GM12878 (cell line): ENCODE measurements around the gene OPN3. TPM values are rescaled to one million over a fixed set of nuclear protein-coding genes. Genes with fewer than 3 reads are reported as not detected.

ENCODE experiments used
- ATAC-seq: fragments of 200-7000 bp; cut with Tn5 transposase; 3 replicates; pipeline ENCODE4 v1.9.1; 2020; ENCODE audit warnings: mild to moderate bottlenecking, moderate library complexity
- BruUV-seq: library from RNA; stranded (reverse); fragments of 400-500 nt; replicated peaks from 2 replicates; lab custom pipeline; 2021; lab: Mats Ljungman, UMichigan
- CTCF ChIA-PET: fragments of 300-600 bp; sonication (Branson Sonifier 250); formaldehyde crosslinking; extraction: SDS; loops from one replicate; lab custom pipeline; 2021; ENCODE audit warnings: inconsistent platforms; lab: Yijun Ruan, JAX
- POLR2A ChIA-PET: fragments of 350-600 bp; formaldehyde crosslinking; extraction: SDS; loops from one replicate; lab custom pipeline; 2021; ENCODE audit warnings: inconsistent platforms; lab: Charles Lee
- RAD21 ChIA-PET: fragments of 300-600 bp; sonication (Branson Sonifier 250); formaldehyde crosslinking; loops from one replicate; lab custom pipeline; 2023; ENCODE audit warnings: antibody characterized with exemption; ENCODE audit not compliant: unreplicated experiment; lab: Charles Lee
- SMC1A ChIA-PET: fragments of 300-600 bp; sonication (Branson Sonifier 250); formaldehyde crosslinking; loops from one replicate; lab custom pipeline; 2023; ENCODE audit not compliant: unreplicated experiment, uncharacterized antibody; lab: Charles Lee
- DNase-seq: peaks from one replicate; pipeline ENCODE4 v3.0.0-alpha.2; 2011; ENCODE audit warnings: low read depth, low spot score
- FAIRE-seq: peaks from 3 replicates; lab custom pipeline; 2011; peaks lifted over from hg19 to GRCh38; lab: Jason Lieb, UNC
- H2AFZ ChIP-seq: 2 replicates; pipeline ENCODE4 v1.6.0; 2011; ENCODE audit warnings: low read depth, low read length, control low read depth; ENCODE audit not compliant: control insufficient read depth
- H3K27ac ChIP-seq: 2 replicates; pipeline ENCODE4 v1.5.1; 2011; ENCODE audit warnings: control low read depth; ENCODE audit not compliant: control insufficient read depth, insufficient read depth
- H3K27me3 ChIP-seq, 2 experiments: replicated peaks in 1 of 2; 2 replicates each; pipeline versions ENCODE4 v1.6.0 to v1.6.1; 2011; ENCODE audit warnings: low read length in 1 of 2; ENCODE audit not compliant: control insufficient read depth in 2 of 2, insufficient read depth in 2 of 2
- H3K36me3 ChIP-seq, 2 experiments: 2 replicates each; pipeline ENCODE4 v1.5.1; 2011; ENCODE audit warnings: low read length in 1 of 2; ENCODE audit not compliant: control insufficient read depth in 2 of 2, insufficient read depth in 2 of 2
- H3K4me1 ChIP-seq: 2 replicates; pipeline ENCODE4 v1.6.1; 2011; ENCODE audit warnings: mild to moderate bottlenecking, low read length, moderate library complexity, mixed read lengths; ENCODE audit not compliant: control insufficient read depth, insufficient read depth
- H3K4me2 ChIP-seq: 2 replicates; pipeline ENCODE4 v1.6.0; 2011; ENCODE audit warnings: control low read depth; ENCODE audit not compliant: control insufficient read depth, insufficient read depth
- H3K4me3 ChIP-seq: fragments of 200-600 bp; sonication (generic); 2 replicates; pipeline ENCODE4 v1.5.1; 2016
- H3K79me2 ChIP-seq: 2 replicates; pipeline ENCODE4 v1.6.0; 2011; ENCODE audit warnings: low read length; ENCODE audit not compliant: control insufficient read depth, insufficient read depth
- H3K9ac ChIP-seq: 2 replicates; pipeline ENCODE4 v1.8.0; 2011; ENCODE audit warnings: low read length, control low read depth, mixed read lengths; ENCODE audit not compliant: control insufficient read depth, insufficient read depth
- H3K9me3 ChIP-seq: replicated peaks from 3 replicates; pipeline ENCODE4 v1.5.1; 2011; ENCODE audit warnings: mild to moderate bottlenecking, low read length; ENCODE audit not compliant: control insufficient read depth, insufficient read depth
- H4K20me1 ChIP-seq: 2 replicates; pipeline ENCODE4 v1.6.0; 2011; ENCODE audit not compliant: control insufficient read depth, insufficient read depth
- ATF7 ChIP-seq: fragments of 450-650 bp; IDR thresholded peaks from 2 replicates; pipeline ENCODE4 v1.6.1; 2016; ENCODE audit warnings: low read depth, mild to moderate bottlenecking
- CHD2 ChIP-seq: IDR thresholded peaks from 2 replicates; pipeline ENCODE4 v1.6.1; 2011; ENCODE audit warnings: low read depth, low read length, improper control_type of control experiment, borderline replicate concordance
- EZH2 ChIP-seq: IDR thresholded peaks from 2 replicates; pipeline ENCODE4 v1.6.1; 2012; ENCODE audit warnings: low read depth, mild to moderate bottlenecking, control low read depth, inconsistent platforms, low read length, borderline replicate concordance; ENCODE audit not compliant: control insufficient read depth
- FOXK2 ChIP-seq: fragments of 450-650 bp; IDR thresholded peaks from 2 replicates; pipeline ENCODE4 v1.6.1; 2017; ENCODE audit warnings: mild to moderate bottlenecking, moderate library complexity
- FOXM1 ChIP-seq: IDR thresholded peaks from 2 replicates; pipeline ENCODE4 v1.6.1; 2012; ENCODE audit warnings: low read depth, mild to moderate bottlenecking, inconsistent platforms, low read length, moderate library complexity
- IRF5 ChIP-seq: fragments of 450-650 bp; IDR thresholded peaks from 2 replicates; pipeline ENCODE4 v1.6.1; 2017; ENCODE audit warnings: borderline replicate concordance
- POLR2A ChIP-seq: IDR thresholded peaks from 2 replicates; pipeline ENCODE4 v1.6.1; 2011; ENCODE audit warnings: low read depth, mild to moderate bottlenecking, low read length
- POLR2AphosphoS5 ChIP-seq: IDR thresholded peaks from 2 replicates; pipeline ENCODE4 v1.6.1; 2011; ENCODE audit warnings: mild to moderate bottlenecking, low read length, inconsistent platforms
- POU2F2 ChIP-seq: IDR thresholded peaks from 3 replicates; pipeline ENCODE4 v1.6.1; 2011; ENCODE audit warnings: low read depth, mild to moderate bottlenecking, low read length, borderline replicate concordance
- SMAD1 ChIP-seq: fragments of 450-650 bp; IDR thresholded peaks from 2 replicates; pipeline ENCODE4 v1.6.1; 2018; ENCODE audit warnings: mild to moderate bottlenecking, low read depth; ENCODE audit not compliant: partially characterized antibody
- SREBF1 ChIP-seq: IDR thresholded peaks from 2 replicates; pipeline ENCODE4 v1.6.1; 2012; ENCODE audit warnings: mild to moderate bottlenecking, low read length
- SUZ12 ChIP-seq: fragments of 200-600 bp; sonication (generic); IDR thresholded peaks from one replicate; pipeline ENCODE4 v1.6.1; 2018; ENCODE audit warnings: antibody characterized with exemption, mild to moderate bottlenecking; ENCODE audit not compliant: unreplicated experiment
- TAF1 ChIP-seq: IDR thresholded peaks from 2 replicates; pipeline ENCODE4 v1.6.1; 2011; ENCODE audit warnings: mild to moderate bottlenecking, low read depth, low read length, borderline replicate concordance
- in situ Hi-C: fragments of 300-500 bp; cut with MboI; formaldehyde crosslinking; loops from 9 replicates; pipeline ENCODE4 v1.14.3; 2018; ENCODE audit warnings: mixed read lengths
- intact Hi-C: fragments of 100-400 bp; cut with micrococcal nuclease; formaldehyde crosslinking; loops from one replicate; pipeline ENCODE4 v1.14.2; 2022; ENCODE audit not compliant: unreplicated experiment
- polyA plus RNA-seq, 11 experiments: library from polyadenylated mRNA; depleted of rRNA in 4 of 11; unstranded in 6 of 11; stranded (reverse) in 5 of 11; fragments of >200 nt; fragmentation: Nextera tagmentation in 4 of 11; fragmentation: Illumina TruSeq in 1 of 11; extraction: Ambion mirVana in 4 of 11; extraction: Trizol in 1 of 11; gene quantifications; 1 replicate in 1 of 11; 2 replicates in 10 of 11; pipeline versions ENCODE4 v1.2.1 to v1.2.3, GENCODE V29; 2011 to 2016; ENCODE audit warnings: inconsistent platforms in 2 of 11, missing spikeins in 2 of 11, low read depth in 1 of 11
- total RNA-seq, 4 experiments: library from RNA; depleted of rRNA in 3 of 4; stranded (reverse); fragments of >200 nt in 3 of 4; fragmentation: Illumina TruSeq in 1 of 4; extraction: Trizol in 1 of 4; gene quantifications; 2 replicates each; pipeline versions ENCODE4 v1.2.1 to v1.2.3, GENCODE V29; 2013 to 2021

OPN3 gene
- total and polyA plus RNA-seq, 10 of the 15 experiments (the other 5 are each of a cell fraction or from before 2014, with no cell fraction given) = 0.26 to 12.2 (median 7.4) TPM

GRCh38 chr1:241630476-241630875 lies 9.7 kb downstream of the OPN3 start (continued):
- TF ChIP-seq EZH2 (no peak), FOXM1 (no peak)
- TF ChIP-seq, all 136 proteins: peak for 0

GRCh38 chr1:241630005-241630404 lies 10.2 kb downstream of the OPN3 start:
- in situ Hi-C loops (no loop called here), intact Hi-C loops (no loop called here)
- H4K20me1 ChIP-seq = no peaks in the 10 kb centered on the region
- TF ChIP-seq TAF1 (no peak), FOXK2 (no peak), CHD2 (no peak), SUZ12 (no peak), SMAD1 (no peak), SREBF1 (no peak), POU2F2 (no peak), ATF7 (no peak), POLR2A (no peak), IRF5 (no peak), POLR2AphosphoS5 (no peak)
- peaks cover 3% of the 10 kb centered on the region for H3K4me1 ChIP-seq
- ChIA-PET CTCF (interaction anchor here (0.9 to 2.1 kb wide), 4 partner anchors 19 to 100 kb away, joined by 3 to 16 read pairs (median 3); partner anchors contain the start of gene KMO), POLR2A (no interaction called here), SMC1A (interaction anchor here (1.2 to 1.8 kb wide), 2 partner anchors 20 to 96 kb away, joined by 3 to 7 read pairs; no protein-coding TSS in a partner anchor), RAD21 (no interaction called here)
- H3K27ac ChIP-seq = no peak overlapping the region
- no TSS peak for BruUV-seq
- no peak overlapping the region for H3K4me2 ChIP-seq
- DNase-seq (no peak), FAIRE-seq (no peak), ATAC-seq (no peak)
- no peaks in the 10 kb centered on the region for H3K9me3 ChIP-seq
- H3K36me3 ChIP-seq = no peaks in the 10 kb centered on the region; a peak in 1 of 4 replicates
- no peak overlapping the region for H3K9ac ChIP-seq
- H3K27me3 ChIP-seq = no peaks in the 10 kb centered on the region
- H3K4me3 ChIP-seq = no peak overlapping the region
- H2AFZ ChIP-seq = no peak overlapping the region
- no peaks in the 10 kb centered on the region; the same call in 1 of the 2 replicates for H3K79me2 ChIP-seq
